H9 (cell line): Measurements from ENCODE around the gene TOP1. TPM values are rescaled to one million over a fixed set of nuclear protein-coding genes. Genes with fewer than 3 reads are reported as not detected.

ENCODE experiments used
- DNase-seq: peaks from one replicate; pipeline ENCODE4 v3.0.0-alpha.2; 2017
- H2AFZ ChIP-seq: one replicate; pipeline ENCODE4 v1.6.1; 2013; ENCODE audit warnings: mild to moderate bottlenecking, low read length, control low read depth, moderate library complexity
- H2AK5ac ChIP-seq: 2 replicates; pipeline ENCODE4 v1.6.1; 2013; ENCODE audit warnings: low read length, control low read depth, mixed read lengths; ENCODE audit not compliant: insufficient read length
- H2BK120ac ChIP-seq: one replicate; pipeline ENCODE4 v1.6.1; 2013; ENCODE audit warnings: low read depth, mild to moderate bottlenecking, low read length, control low read depth, inconsistent platforms; ENCODE audit not compliant: poor library complexity, severe bottlenecking
- H2BK12ac ChIP-seq: 2 replicates; pipeline ENCODE4 v1.6.1; 2013; ENCODE audit warnings: low read length, control low read depth, mixed read lengths, low read depth; ENCODE audit not compliant: insufficient read length
- H2BK15ac ChIP-seq: 2 replicates; pipeline ENCODE4 v1.6.1; 2013; ENCODE audit warnings: low read depth, low read length, control low read depth
- H2BK20ac ChIP-seq: one replicate; pipeline ENCODE4 v1.6.1; 2013; ENCODE audit warnings: low read depth, mild to moderate bottlenecking, low read length, control low read depth, inconsistent platforms; ENCODE audit not compliant: poor library complexity, severe bottlenecking
- H2BK5ac ChIP-seq: 2 replicates; pipeline ENCODE4 v1.6.1; 2013; ENCODE audit warnings: low read length, control low read depth, mixed read lengths; ENCODE audit not compliant: insufficient read length
- H3K14ac ChIP-seq: 2 replicates; pipeline ENCODE4 v1.6.1; 2013; ENCODE audit warnings: low read length, control low read depth; ENCODE audit not compliant: insufficient read depth
- H3K18ac ChIP-seq: 2 replicates; pipeline ENCODE4 v1.6.1; 2013; ENCODE audit warnings: low read depth, mild to moderate bottlenecking, mixed read lengths, low read length, control low read depth; ENCODE audit not compliant: insufficient read length
- H3K23ac ChIP-seq: 2 replicates; pipeline ENCODE4 v1.6.1; 2013; ENCODE audit warnings: low read length, control low read depth, mixed read lengths, low read depth; ENCODE audit not compliant: insufficient read length
- H3K23me2 ChIP-seq: 2 replicates; pipeline ENCODE4 v1.6.1; 2013; ENCODE audit warnings: low read depth, mild to moderate bottlenecking, mixed read lengths, low read length, control low read depth; ENCODE audit not compliant: insufficient read length, poor library complexity, severe bottlenecking
- H3K27ac ChIP-seq: 2 replicates; pipeline ENCODE4 v1.5.1; 2013; ENCODE audit warnings: low read length, control low read depth, mixed read lengths, low read depth; ENCODE audit not compliant: insufficient read length
- H3K27me3 ChIP-seq: 2 replicates; pipeline ENCODE4 v1.6.1; 2013; ENCODE audit warnings: low read length, control low read depth, inconsistent platforms; ENCODE audit not compliant: insufficient read depth
- H3K4ac ChIP-seq: 2 replicates; pipeline ENCODE4 v1.6.1; 2013; ENCODE audit warnings: low read depth, mild to moderate bottlenecking, control low read depth, inconsistent platforms, low read length, moderate library complexity
- H3K4me1 ChIP-seq: 2 replicates; pipeline ENCODE4 v1.6.1; 2013; ENCODE audit warnings: low read length, control low read depth, inconsistent platforms; ENCODE audit not compliant: insufficient read depth
- H3K4me2 ChIP-seq: 2 replicates; pipeline ENCODE4 v1.6.1; 2013; ENCODE audit warnings: low read length, control low read depth, mixed read lengths; ENCODE audit not compliant: insufficient read length, insufficient read depth
- H3K56ac ChIP-seq: 2 replicates; pipeline ENCODE4 v1.6.1; 2013; ENCODE audit warnings: low read depth, mild to moderate bottlenecking, mixed read lengths, low read length, control low read depth; ENCODE audit not compliant: insufficient read length
- H3K79me1 ChIP-seq: 2 replicates; pipeline ENCODE4 v1.6.1; 2013; ENCODE audit warnings: low read depth, mild to moderate bottlenecking, moderate library complexity, low read length, control low read depth, inconsistent platforms; ENCODE audit not compliant: insufficient read depth, poor library complexity, severe bottlenecking
- H3K79me2 ChIP-seq: 2 replicates; pipeline ENCODE4 v1.6.1; 2013; ENCODE audit warnings: low read length, control low read depth, inconsistent platforms; ENCODE audit not compliant: insufficient read depth
- H3K9ac ChIP-seq: 2 replicates; pipeline ENCODE4 v1.6.1; 2013; ENCODE audit warnings: low read length, control low read depth, mixed read lengths; ENCODE audit not compliant: insufficient read length; ENCODE audit errors: extremely low read depth
- H3K9me3 ChIP-seq: one replicate; pipeline ENCODE4 v1.6.1; 2013; ENCODE audit warnings: low read depth, low read length, inconsistent platforms; ENCODE audit not compliant: control insufficient read depth
- H3T11ph ChIP-seq: one replicate; pipeline ENCODE4 v1.6.1; 2013; ENCODE audit warnings: mild to moderate bottlenecking, low read length, control low read depth, inconsistent platforms
- H4K20me1 ChIP-seq: one replicate; pipeline ENCODE4 v1.6.1; 2013; ENCODE audit not compliant: control insufficient read depth, insufficient read length, insufficient read depth
- H4K5ac ChIP-seq: 2 replicates; pipeline ENCODE4 v1.6.1; 2013; ENCODE audit warnings: low read depth, mild to moderate bottlenecking, mixed read lengths, low read length, control low read depth; ENCODE audit not compliant: insufficient read length
- H4K8ac ChIP-seq: replicated peaks from 2 replicates; pipeline ENCODE4 v1.6.1; 2013; ENCODE audit warnings: low read length, control low read depth, mixed read lengths, low read depth; ENCODE audit not compliant: insufficient read length
- H4K91ac ChIP-seq: 2 replicates; pipeline ENCODE4 v1.6.1; 2013; ENCODE audit warnings: low read depth, mild to moderate bottlenecking, moderate library complexity, mixed read lengths, low read length, control low read depth; ENCODE audit not compliant: insufficient read length
- H3K27ac Mint-ChIP-seq, 3 experiments: 2 replicates in 2 of 3; 3 replicates in 1 of 3; pipeline ENCODE4 v1.8.0; 2020 to 2021; ENCODE audit warnings: mixed read lengths in 3 of 3, mild to moderate bottlenecking in 1 of 3, moderate library complexity in 1 of 3
- H3K27me3 Mint-ChIP-seq: 2 replicates; pipeline ENCODE4 v1.8.0; 2021; ENCODE audit warnings: low read depth, mild to moderate bottlenecking, moderate library complexity, mixed read lengths
- H3K36me3 Mint-ChIP-seq, 3 experiments: 2 replicates in 2 of 3; 3 replicates in 1 of 3; pipeline ENCODE4 v1.8.0; 2020 to 2021; ENCODE audit warnings: low read depth in 3 of 3, mixed read lengths in 3 of 3; ENCODE audit not compliant: insufficient read depth in 1 of 3
- H3K4me1 Mint-ChIP-seq, 2 experiments: 2 replicates each; pipeline ENCODE4 v1.8.0; 2020; ENCODE audit warnings: mixed read lengths in 2 of 2
- H3K4me3 Mint-ChIP-seq, 2 experiments: 2 replicates in 1 of 2; 3 replicates in 1 of 2; pipeline ENCODE4 v1.8.0; 2020 to 2021; ENCODE audit warnings: mild to moderate bottlenecking in 2 of 2, mixed read lengths in 2 of 2, moderate library complexity in 1 of 2
- H3K9me3 Mint-ChIP-seq, 2 experiments: 2 replicates in 1 of 2; 3 replicates in 1 of 2; pipeline ENCODE4 v1.8.0; 2020; ENCODE audit warnings: mild to moderate bottlenecking in 2 of 2, mixed read lengths in 2 of 2, moderate library complexity in 1 of 2
- CTCF ChIP-seq: fragments of 200-600 bp; sonication (generic); conservative IDR thresholded peaks from 3 replicates; pipeline ENCODE4 v1.8.0; 2021; ENCODE audit warnings: antibody characterized with exemption, mild to moderate bottlenecking
- WGBS: extraction: QIAGEN DNeasy Blood & Tissue Kit; methylation state at CpG from one replicate; pipeline ENCODE4 v1.1.7; 2013; ENCODE audit warnings: missing lambda C conversion rate, low lambda C conversion rate, mixed read lengths; ENCODE audit not compliant: insufficient read length; ENCODE audit errors: extremely low coverage; 5-methylcytosine and 5-hydroxymethylcytosine counted together
- total RNA-seq: library from RNA; stranded (reverse); gene quantifications from 2 replicates; pipeline ENCODE4 v1.2.1, GENCODE V29; 2021

The TOP1 gene
- total RNA-seq, 1 experiment from 2014 or later = 96.4 TPM

GRCh38 chr20:41072190-41072863, 43.7 kb downstream of the TOP1 start:
- no peak overlapping the region for H3K23ac ChIP-seq
- no peaks in the 10 kb centered on the region for H4K20me1 ChIP-seq
- H3K23me2 ChIP-seq = no peaks in the 10 kb centered on the region
- no CpG with 5 or more reads among the region's 3 CpGs for WGBS
- Mint-ChIP-seq H3K36me3 (peaks cover 5 to 23% (median 17%) of the 10 kb centered on the region in 3 experiments; a peak in 5 of 7 replicates), H3K9me3 (no peaks in the 10 kb centered on the region), H3K27me3 (no peaks in the 10 kb centered on the region), H3K4me3 (no peak overlapping the region), H3K27ac (peak overlapping the region in 1 of 3 experiments; percentile 76; a peak in 1 of 7 replicates), H3K4me1 (peaks cover 14 to 20% of the 10 kb centered on the region in 2 experiments)
- H3K4me2 ChIP-seq = no peak overlapping the region
- no peak overlapping the region for H4K91ac ChIP-seq
- DNase-seq = no peak
- H3K79me1 ChIP-seq = peaks cover 3% of the 10 kb centered on the region
- peaks cover 2% of the 10 kb centered on the region; the same call in 1 of the 2 replicates for H3K79me2 ChIP-seq
- H3K14ac ChIP-seq = no peak overlapping the region
- H2BK15ac ChIP-seq = no peak overlapping the region
- H3K27me3 ChIP-seq = no peaks in the 10 kb centered on the region
- no peak overlapping the region for H3K18ac ChIP-seq
- no peak overlapping the region for H4K8ac ChIP-seq
- no peak overlapping the region for H3K9ac ChIP-seq
- H2BK12ac ChIP-seq = no peak overlapping the region
- H2BK5ac ChIP-seq = no peak overlapping the region
- H3K4ac ChIP-seq = no peak overlapping the region
- H2BK20ac ChIP-seq = peak overlapping the region; percentile 16
- H2BK120ac ChIP-seq = no peak overlapping the region
- no peak overlapping the region for H3K56ac ChIP-seq
- H2AK5ac ChIP-seq = no peak overlapping the region
- H3T11ph ChIP-seq = no peak overlapping the region
- H3K9me3 ChIP-seq = no peaks in the 10 kb centered on the region
- H3K4me1 ChIP-seq = no peaks in the 10 kb centered on the region
- TF ChIP-seq CTCF = no peak
- H4K5ac ChIP-seq = no peak overlapping the region
- H3K27ac ChIP-seq = no peak overlapping the region
- no peak overlapping the region for H2AFZ ChIP-seq
